K562 treated with DMSO at 1 percent for 24 hours (cell line): ENCODE measurements around the gene OR1L8. TPM values are rescaled to one million over a fixed set of nuclear protein-coding genes. Genes with fewer than 3 reads are reported as not detected.

Experiments used
- total RNA-seq: library from RNA; unstranded; fragments of 300-600 nt; gene quantifications from 2 replicates; pipeline ENCODE4 v1.2.3, GENCODE V29; 2022; ENCODE audit warnings: low read depth; ENCODE audit not compliant: insufficient read depth

The OR1L8 gene
- not detected in 2 replicates for total RNA-seq

GRCh38 chr9:122583284-122583683 is at the start of gene OR1L8:
Gene OR1L8, minus strand, starts transcription at chr9:122583384. Its CDS starts 14,907 bp downstream, at chr9:122568477.

GRCh38 chr9:122614362-122614761 is 31.2 kb upstream of the OR1L8 start, which contains the start of gene OR1Q1:
Gene OR1Q1, plus strand, starts transcription at chr9:122614738. Its CDS starts 0 bp downstream, at chr9:122614738.

GRCh38 chr9:122552812-122553211 is 30.4 kb downstream of the OR1L8 start, which contains the start of gene OR1N2:
Gene OR1N2, plus strand, starts transcription at chr9:122553112. Its CDS starts 100 bp downstream, at chr9:122553212.

GRCh38 chr9:122527193-122527592 is 56.0 kb downstream of the OR1L8 start, which contains the start of gene OR1N1:
Gene OR1N1, minus strand, starts transcription at chr9:122527293. Its CDS starts 0 bp downstream, at chr9:122527293.

GRCh38 chr9:122518841-122519240 is 64.3 kb downstream of the OR1L8 start, which contains the start of gene OR1J4:
Gene OR1J4, plus strand, starts transcription at chr9:122519141. Its CDS starts 0 bp downstream, at chr9:122519141.

Other genes with a start within 250 kb of the OR1L8 start
- 22.7 and 26.1 TPM in 2 replicates for gene PTGS1, start 212.4 kb downstream of the OR1L8 start, total RNA-seq
- 0.88 TPM in 1 of 2 replicates, not detected in the other for gene OR1J1, start 105.5 kb downstream of the OR1L8 start, total RNA-seq
- not detected in 2 replicates for gene OR1J2, start 72.6 kb downstream of the OR1L8 start, total RNA-seq
- not detected in 2 replicates for gene OR1J4, start 64.2 kb downstream of the OR1L8 start, total RNA-seq
- gene OR1N1, start 56.1 kb downstream of the OR1L8 start, total RNA-seq, result not detected in 2 replicates
- gene OR1N2, start 30.3 kb downstream of the OR1L8 start, total RNA-seq, result not detected in 2 replicates
- not detected in 2 replicates for gene OR1Q1, start 31.4 kb upstream of the OR1L8 start, total RNA-seq
- not detected in 2 replicates for gene OR1B1, start 74.2 kb upstream of the OR1L8 start, total RNA-seq
- gene OR1L1, start 78.3 kb upstream of the OR1L8 start, total RNA-seq, result not detected in 2 replicates
- not detected in 2 replicates for gene OR1L3, start 91.7 kb upstream of the OR1L8 start, total RNA-seq
- gene OR1L4, start 140.6 kb upstream of the OR1L8 start, total RNA-seq, result not detected in 2 replicates
- gene OR1L6, start 158.9 kb upstream of the OR1L8 start, total RNA-seq, result not detected in 2 replicates
- gene OR5C1, start 205.5 kb upstream of the OR1L8 start, total RNA-seq, result not detected in 2 replicates
- not detected in 2 replicates for gene OR1K1, start 216.7 kb upstream of the OR1L8 start, total RNA-seq
- 13.5 and 14.3 TPM in 2 replicates for gene PDCL, start 245.2 kb upstream of the OR1L8 start, total RNA-seq